ENCODE measurements around the gene PPM1F. TPM values are rescaled to one million over a fixed set of nuclear protein-coding genes. Genes with fewer than 3 reads are reported as not detected.

Gene PPM1F
- polyA plus RNA-seq, 1 donor from 2014 or later, result 28.3 TPM

- no peaks in the 10 kb centered on the region for H4K20me1 ChIP-seq (ENCODE audit: insufficient read depth)
- H3K9me3 ChIP-seq (ENCODE audit: low read length), result no peaks in the 10 kb centered on the region
- H3K4me3 ChIP-seq (ENCODE audit: low read length), result no peak overlapping the region
- no peaks in the 10 kb centered on the region for H3K27me3 ChIP-seq (ENCODE audit: insufficient read depth, low read depth, low read length)
- H3K4me2 ChIP-seq (ENCODE audit: low read length), result no peak overlapping the region
- no peaks in the 10 kb centered on the region for H3F3A ChIP-seq (ENCODE audit: insufficient read depth, low read length, poor library complexity, severe bottlenecking)
- no peaks in the 10 kb centered on the region for H3K79me2 ChIP-seq (replicated peaks; ENCODE audit: insufficient read depth, low read length)
- no peak overlapping the region for H3K27ac ChIP-seq (ENCODE audit: low read length)
- no peak overlapping the region for H2AFZ ChIP-seq (ENCODE audit: low read depth, low read length)
- no peak overlapping the region for H3K9ac ChIP-seq (ENCODE audit: low read length)
- no peaks in the 10 kb centered on the region for H3K9me2 ChIP-seq (ENCODE audit: insufficient read depth, low read length)
- H3K36me3 ChIP-seq (ENCODE audit: insufficient read depth, low read length), result no peaks in the 10 kb centered on the region
- TF ChIP-seq EP300 (conservative IDR thresholded peaks at IDR 0.05; ENCODE audit: poor library complexity, severe bottlenecking), result no peak
- no peak for TF ChIP-seq EZH2 (IDR thresholded peaks at IDR 0.05; ENCODE audit: borderline replicate concordance, insufficient read depth, low read length, poor library complexity, severe bottlenecking)
- no peak for TF ChIP-seq TAF1 (IDR thresholded peaks at IDR 0.05; ENCODE audit: low read depth)
- TF ChIP-seq POLR2AphosphoS5 (IDR thresholded peaks at IDR 0.05), result no peak
- no peak for TF ChIP-seq MXI1 (conservative IDR thresholded peaks at IDR 0.05; ENCODE audit: poor library complexity, severe bottlenecking)
- TF ChIP-seq, protein P1, sequence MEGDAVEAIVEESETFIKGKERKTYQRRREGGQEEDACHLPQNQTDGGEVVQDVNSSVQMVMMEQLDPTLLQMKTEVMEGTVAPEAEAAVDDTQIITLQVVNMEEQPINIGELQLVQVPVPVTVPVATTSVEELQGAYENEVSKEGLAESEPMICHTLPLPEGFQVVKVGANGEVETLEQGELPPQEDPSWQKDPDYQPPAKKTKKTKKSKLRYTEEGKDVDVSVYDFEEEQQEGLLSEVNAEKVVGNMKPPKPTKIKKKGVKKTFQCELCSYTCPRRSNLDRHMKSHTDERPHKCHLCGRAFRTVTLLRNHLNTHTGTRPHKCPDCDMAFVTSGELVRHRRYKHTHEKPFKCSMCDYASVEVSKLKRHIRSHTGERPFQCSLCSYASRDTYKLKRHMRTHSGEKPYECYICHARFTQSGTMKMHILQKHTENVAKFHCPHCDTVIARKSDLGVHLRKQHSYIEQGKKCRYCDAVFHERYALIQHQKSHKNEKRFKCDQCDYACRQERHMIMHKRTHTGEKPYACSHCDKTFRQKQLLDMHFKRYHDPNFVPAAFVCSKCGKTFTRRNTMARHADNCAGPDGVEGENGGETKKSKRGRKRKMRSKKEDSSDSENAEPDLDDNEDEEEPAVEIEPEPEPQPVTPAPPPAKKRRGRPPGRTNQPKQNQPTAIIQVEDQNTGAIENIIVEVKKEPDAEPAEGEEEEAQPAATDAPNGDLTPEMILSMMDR (IDR thresholded peaks at IDR 0.05; ENCODE audit: poor library complexity, severe bottlenecking), result no peak
Observed at GRCh38 chr22:21923163-21923561, 29.5 kb downstream of the PPM1F start.

DNA sequence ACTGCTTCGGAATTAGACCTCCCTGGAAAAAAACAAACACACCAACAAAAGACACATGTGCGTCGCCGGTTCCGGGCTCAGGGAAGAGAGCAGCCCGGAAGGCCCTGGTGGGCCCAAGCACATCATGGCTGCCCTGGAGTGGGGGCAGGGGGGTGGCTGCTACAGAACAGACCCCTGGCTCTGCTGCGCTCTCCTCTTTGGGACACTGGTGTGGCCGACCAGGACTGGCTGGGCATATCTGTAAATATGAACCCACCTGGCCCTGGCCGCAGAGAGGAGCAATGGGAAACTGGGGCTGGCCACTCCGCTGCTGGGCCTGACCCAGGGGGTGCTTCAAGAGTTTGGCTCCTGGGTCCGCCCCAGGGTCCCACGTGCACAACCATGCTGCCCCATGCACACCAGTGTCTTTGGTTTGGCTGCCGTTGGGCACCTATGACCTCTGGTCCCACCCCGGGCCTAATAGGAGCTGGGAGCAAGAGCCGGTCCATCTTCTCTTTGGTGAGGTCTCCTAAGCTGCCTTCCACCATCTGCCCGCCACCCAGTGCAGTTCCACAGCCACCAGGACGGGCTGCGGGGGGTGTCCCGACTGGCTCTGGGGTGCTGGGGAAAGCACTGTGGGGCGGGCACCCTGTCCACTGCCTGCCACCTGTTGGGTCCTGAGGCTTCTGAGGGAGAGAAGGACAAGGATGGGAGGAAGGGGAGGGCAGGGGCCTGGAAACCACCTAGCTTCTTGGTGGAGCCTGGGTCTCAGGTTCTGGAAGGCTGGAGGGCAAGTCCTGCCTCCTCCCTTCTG lies 30.1 kb downstream of the PPM1F start:
- Histone ChIP-seq H3K4me2 (ENCODE audit: low read length) (no peak overlapping the region), H3K9me3 (ENCODE audit: low read length) (no peaks in the 10 kb centered on the region), H3F3A (ENCODE audit: insufficient read depth, low read length, poor library complexity, severe bottlenecking) (no peaks in the 10 kb centered on the region), H3K9ac (ENCODE audit: low read length) (no peak overlapping the region), H4K20me1 (ENCODE audit: insufficient read depth) (no peaks in the 10 kb centered on the region), H3K36me3 (ENCODE audit: insufficient read depth, low read length) (no peaks in the 10 kb centered on the region), H2AFZ (ENCODE audit: low read depth, low read length) (no peak overlapping the region), H3K4me3 (ENCODE audit: low read length) (no peak overlapping the region), H3K27ac (ENCODE audit: low read length) (no peak overlapping the region), H3K79me2 (replicated peaks; ENCODE audit: insufficient read depth, low read length) (no peaks in the 10 kb centered on the region), H3K9me2 (ENCODE audit: insufficient read depth, low read length) (no peaks in the 10 kb centered on the region), H3K27me3 (ENCODE audit: insufficient read depth, low read depth, low read length) (no peaks in the 10 kb centered on the region)
- TF ChIP-seq EP300 (conservative IDR thresholded peaks at IDR 0.05; ENCODE audit: poor library complexity, severe bottlenecking), result no peak
- TF ChIP-seq EZH2 (IDR thresholded peaks at IDR 0.05; ENCODE audit: borderline replicate concordance, insufficient read depth, low read length, poor library complexity, severe bottlenecking), result no peak
- TF ChIP-seq REST (IDR thresholded peaks at IDR 0.05; ENCODE audit: borderline replicate concordance), result no peak
- no peak for TF ChIP-seq TAF1 (IDR thresholded peaks at IDR 0.05; ENCODE audit: low read depth)
- TF ChIP-seq, protein P1 (IDR thresholded peaks at IDR 0.05; ENCODE audit: poor library complexity, severe bottlenecking), result no peak
- TF ChIP-seq POLR2AphosphoS5 (IDR thresholded peaks at IDR 0.05), result no peak
- no peak for TF ChIP-seq RAD21 (conservative IDR thresholded peaks at IDR 0.05)
- no peak for TF ChIP-seq MXI1 (conservative IDR thresholded peaks at IDR 0.05; ENCODE audit: poor library complexity, severe bottlenecking)

All from neural cell (in vitro differentiated cells).